Mesothelial cell of epicardium (in vitro differentiated cells): ENCODE data around the gene KIF3C. TPM values are rescaled to one million over a fixed set of nuclear protein-coding genes. Genes with fewer than 3 reads are reported as not detected.
"Not testable (repeated sequence)": the region's sequence is repeated elsewhere in the genome, so short reads cannot be mapped to it uniquely, and the experiment has no call there.

Experiments
- DNase-seq, 2 experiments: peaks; one replicate each; pipeline ENCODE4 v3.0.0; 2021; ENCODE audit warnings: low spot score in 2 of 2; ENCODE audit not compliant: unreplicated experiment in 2 of 2
- H3K27ac Mint-ChIP-seq: 2 replicates; pipeline ENCODE4 v1.8.0; 2021; ENCODE audit warnings: mixed read lengths
- H3K27me3 Mint-ChIP-seq: 2 replicates; pipeline ENCODE4 v1.8.0; 2021; ENCODE audit warnings: low read depth, mixed read lengths
- H3K36me3 Mint-ChIP-seq: 2 replicates; pipeline ENCODE4 v1.8.0; 2021; ENCODE audit warnings: mixed read lengths
- H3K4me1 Mint-ChIP-seq: 2 replicates; pipeline ENCODE4 v1.8.0; 2021; ENCODE audit warnings: mixed read lengths
- H3K4me3 Mint-ChIP-seq: 2 replicates; pipeline ENCODE4 v1.8.0; 2021; ENCODE audit warnings: mild to moderate bottlenecking, moderate library complexity, mixed read lengths
- H3K9me3 Mint-ChIP-seq: 2 replicates; pipeline ENCODE4 v1.8.0; 2021; ENCODE audit warnings: mixed read lengths
- CTCF ChIP-seq: fragments of 200-600 bp; sonication (generic); IDR thresholded peaks from one replicate; pipeline ENCODE4 v1.5.0; 2021; ENCODE audit warnings: antibody characterized with exemption; ENCODE audit not compliant: unreplicated experiment
- total RNA-seq: library from RNA; stranded (reverse); gene quantifications from 3 replicates; pipeline ENCODE4 v1.2.1, GENCODE V29; 2021

The KIF3C gene
- total RNA-seq, 1 donor from 2014 or later, result 39.5 TPM

DNA sequence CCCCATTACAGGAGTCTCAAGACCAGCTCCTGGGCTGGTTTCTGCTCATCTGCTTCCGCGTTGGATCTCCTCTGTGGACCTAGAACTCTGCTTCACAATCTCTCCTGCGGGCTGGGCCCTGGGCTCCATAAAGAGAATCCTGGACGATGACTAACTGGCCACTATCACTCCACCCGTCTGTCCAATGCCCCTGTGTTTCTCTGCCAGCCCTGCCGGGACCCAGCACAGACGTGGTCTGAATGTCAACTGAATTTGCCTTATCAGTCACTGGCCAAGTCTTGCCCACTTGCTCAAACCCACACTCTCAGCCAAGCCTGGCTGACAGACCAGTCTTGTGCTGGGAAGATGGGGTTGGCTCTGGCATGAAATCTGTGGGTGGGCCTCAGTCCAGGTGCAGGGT, 17.4 kb downstream of the KIF3C start:
- no peaks in the 10 kb centered on the region for H3K9me3 Mint-ChIP-seq
- peaks cover 16% of the 10 kb centered on the region for H3K36me3 Mint-ChIP-seq
- TF ChIP-seq CTCF, result no peak
- no peak for DNase-seq
- peaks cover 7% of the 10 kb centered on the region for H3K4me1 Mint-ChIP-seq
- H3K27me3 Mint-ChIP-seq, result no peaks in the 10 kb centered on the region
- no peak overlapping the region for H3K27ac Mint-ChIP-seq
- no peak overlapping the region for H3K4me3 Mint-ChIP-seq

GRCh38 chr2:25960920-25961319, 21.4 kb downstream of the KIF3C start:
- no peak for TF ChIP-seq CTCF
- H3K4me3 Mint-ChIP-seq, result no peak overlapping the region
- peaks cover 23% of the 10 kb centered on the region for H3K36me3 Mint-ChIP-seq
- H3K9me3 Mint-ChIP-seq, result no peaks in the 10 kb centered on the region
- no peak for DNase-seq
- no peaks in the 10 kb centered on the region for H3K27me3 Mint-ChIP-seq
- H3K27ac Mint-ChIP-seq, result no peak overlapping the region
- no peaks in the 10 kb centered on the region for H3K4me1 Mint-ChIP-seq

DNA sequence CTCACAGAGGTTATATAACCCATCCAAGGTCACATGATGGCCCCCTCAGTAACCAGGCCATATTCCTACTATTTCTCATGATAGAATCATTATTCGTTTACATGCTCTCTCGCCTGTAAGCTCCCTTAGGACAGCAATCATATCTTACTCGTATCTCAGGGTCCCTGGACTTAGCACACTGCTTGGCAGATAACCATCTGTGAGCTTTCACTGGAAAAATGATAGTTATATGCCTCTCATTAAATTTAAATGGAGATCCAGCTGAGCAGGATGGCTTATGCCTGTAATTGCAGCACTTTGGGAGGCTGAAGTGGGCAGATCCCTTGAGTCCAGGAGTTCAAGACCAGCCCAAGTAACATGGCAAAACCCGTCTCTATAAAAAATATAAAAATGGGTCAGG, 21.9 kb downstream of the KIF3C start:
- Mint-ChIP-seq H3K4me3 (no peak overlapping the region), H3K9me3 (no peaks in the 10 kb centered on the region), H3K27ac (no peak overlapping the region), H3K4me1 (no peaks in the 10 kb centered on the region), H3K36me3 (peaks cover 19% of the 10 kb centered on the region), H3K27me3 (no peaks in the 10 kb centered on the region)
- TF ChIP-seq CTCF, result no peak
- DNase-seq, result no peak

GRCh38 chr2:25958611-25959010, 23.7 kb downstream of the KIF3C start:
- H3K27ac Mint-ChIP-seq, H3K9me3 Mint-ChIP-seq, H3K27me3 Mint-ChIP-seq, DNase-seq, H3K4me3 Mint-ChIP-seq, H3K4me1 Mint-ChIP-seq: not testable (repeated sequence)
- H3K36me3 Mint-ChIP-seq, result peaks cover 11% of the 10 kb centered on the region

DNA sequence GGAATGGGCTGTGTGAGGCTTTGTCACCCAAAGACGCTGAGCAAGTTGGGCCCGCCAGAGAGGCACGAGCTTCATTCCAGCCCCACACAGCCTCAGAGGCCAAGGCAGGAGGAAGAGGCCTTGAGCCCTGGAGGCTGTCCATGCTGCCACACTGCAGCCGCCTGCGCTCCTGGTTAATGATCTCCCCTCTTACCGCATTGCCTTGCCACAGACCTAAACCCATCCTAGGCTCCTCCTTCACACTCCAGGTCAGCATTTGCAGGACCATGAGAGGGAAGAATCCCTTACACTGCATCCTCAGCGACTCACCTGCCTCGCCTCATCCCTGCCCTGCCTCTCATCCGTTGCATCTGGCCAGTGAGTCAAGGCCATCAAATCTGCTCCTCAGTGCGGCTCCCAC, 24.6 kb downstream of the KIF3C start:
- no peak for TF ChIP-seq CTCF
- no peak for DNase-seq
- Mint-ChIP-seq H3K4me1 (no peaks in the 10 kb centered on the region), H3K4me3 (no peak overlapping the region), H3K36me3 (peaks cover 11% of the 10 kb centered on the region), H3K27me3 (no peaks in the 10 kb centered on the region), H3K27ac (no peak overlapping the region), H3K9me3 (no peaks in the 10 kb centered on the region)

GRCh38 chr2:25955869-25956535, 26.3 kb downstream of the KIF3C start:
- Mint-ChIP-seq H3K27me3 (no peaks in the 10 kb centered on the region), H3K9me3 (no peaks in the 10 kb centered on the region), H3K36me3 (peaks cover 15% of the 10 kb centered on the region), H3K27ac (no peak overlapping the region), H3K4me1 (no peaks in the 10 kb centered on the region), H3K4me3 (no peak overlapping the region)
- no peak for DNase-seq
- TF ChIP-seq CTCF, result no peak
